A549 (cell line): ENCODE data around the gene RFT1. TPM values are rescaled to one million over a fixed set of nuclear protein-coding genes. Genes with fewer than 3 reads are reported as not detected.

Experiments
- ATAC-seq, 2 experiments: fragments of 200-7000 bp in 1 of 2; fragments of >200 bp in 1 of 2; cut with Nextera tagmentation in 1 of 2; cut with Tn5 transposase in 1 of 2; 3 replicates each; pipeline versions ENCODE4 v1.8.0 to v1.9.1; 2018 to 2020; ENCODE audit warnings: mild to moderate bottlenecking in 1 of 2, moderate library complexity in 1 of 2
- CTCF ChIA-PET: fragments of 300-600 bp; sonication (Branson Sonifier 250); formaldehyde crosslinking; extraction: SDS; loops from one replicate; lab custom pipeline; 2021; ENCODE audit warnings: antibody characterized with exemption, inconsistent platforms; lab: Yijun Ruan, JAX
- POLR2A ChIA-PET: fragments of 350-600 bp; formaldehyde crosslinking; extraction: SDS; loops from one replicate; lab custom pipeline; 2021; ENCODE audit warnings: antibody characterized with exemption, inconsistent platforms; lab: Yijun Ruan, JAX
- DNase-seq, 2 experiments: peaks; one replicate each; pipeline versions ENCODE4 v3.0.0 to v3.0.0-alpha.2; 2011 to 2016; ENCODE audit warnings: low read depth in 1 of 2, low spot score in 1 of 2
- FAIRE-seq: peaks from 2 replicates; lab custom pipeline; 2011; peaks lifted over from hg19 to GRCh38; lab: Jason Lieb, UNC
- H3K27ac ChIP-seq, 2 experiments: fragments of >200 bp; sonication (Bioruptor Twin); formaldehyde crosslinking; 3 replicates each; pipeline ENCODE4 v1.5.1; 2016 to 2017
- H3K4me1 ChIP-seq: fragments of >200 bp; sonication (Bioruptor Twin); formaldehyde crosslinking; 3 replicates; pipeline ENCODE4 v1.6.1; 2016
- H3K4me2 ChIP-seq: fragments of >200 bp; sonication (Bioruptor Twin); formaldehyde crosslinking; 3 replicates; pipeline ENCODE4 v1.6.1; 2016
- H3K4me3 ChIP-seq: fragments of >200 bp; sonication (Bioruptor Twin); formaldehyde crosslinking; 3 replicates; pipeline ENCODE4 v1.5.1; 2016
- H3K9me3 ChIP-seq: fragments of >200 bp; sonication (Bioruptor Twin); formaldehyde crosslinking; 3 replicates; pipeline ENCODE4 v1.6.1; 2016
- BCL3 ChIP-seq: fragments of >200 bp; sonication (Bioruptor Twin); formaldehyde crosslinking; IDR thresholded peaks from 3 replicates; pipeline ENCODE4 v1.6.1; 2016
- CBX8 ChIP-seq: fragments of 200-600 bp; sonication (generic); IDR thresholded peaks from 2 replicates; pipeline ENCODE4 v1.6.1; 2016
- CEBPB ChIP-seq, 2 experiments: fragments of >200 bp in 1 of 2; sonication (Bioruptor Twin) in 1 of 2; formaldehyde crosslinking in 1 of 2; IDR thresholded peaks; 2 replicates each; pipeline ENCODE4 v1.6.1; 2012 to 2016
- E2F6 ChIP-seq: IDR thresholded peaks from 2 replicates; pipeline ENCODE4 v1.6.1; 2012; ENCODE audit warnings: low read depth, borderline replicate concordance
- ELK1 ChIP-seq: fragments of 150-350 bp; IDR thresholded peaks from 2 replicates; pipeline ENCODE4 v1.6.1; 2014; ENCODE audit warnings: low read depth, mild to moderate bottlenecking, low read length
- EP300 ChIP-seq, 2 experiments: fragments of >200 bp; sonication (Bioruptor Twin); formaldehyde crosslinking; IDR thresholded peaks; 2 replicates in 1 of 2; 3 replicates in 1 of 2; pipeline ENCODE4 v1.6.1; 2016 to 2017
- FOSL2 ChIP-seq, 2 experiments: fragments of 450-650 bp in 1 of 2; fragments of >200 bp in 1 of 2; sonication (Bioruptor Twin) in 1 of 2; formaldehyde crosslinking; IDR thresholded peaks; 2 replicates each; pipeline versions ENCODE4 v1.5.0 to v1.6.1; 2016 to 2020; ENCODE audit warnings: mild to moderate bottlenecking in 1 of 2, moderate library complexity in 1 of 2
- GATA3 ChIP-seq: IDR thresholded peaks from 2 replicates; pipeline ENCODE4 v1.6.1; 2012; ENCODE audit warnings: borderline replicate concordance
- HES2 ChIP-seq: fragments of >200 bp; sonication (Bioruptor Twin); formaldehyde crosslinking; IDR thresholded peaks from 2 replicates; pipeline ENCODE4 v1.6.1; 2016
- HMGXB4 ChIP-seq: fragments of 250-450 bp; sonication (Bioruptor Pico); IDR thresholded peaks from 2 replicates; pipeline ENCODE4 v1.5.0; 2021; ENCODE audit warnings: mild to moderate bottlenecking, moderate library complexity, borderline replicate concordance
- HOXA7 ChIP-seq: fragments of 250-450 bp; sonication (Bioruptor Pico); IDR thresholded peaks from 2 replicates; pipeline ENCODE4 v1.5.0; 2020; ENCODE audit warnings: mild to moderate bottlenecking, moderate library complexity
- HOXB13 ChIP-seq: fragments of 250-450 bp; sonication (Bioruptor Pico); IDR thresholded peaks from 2 replicates; pipeline ENCODE4 v1.5.0; 2020; ENCODE audit warnings: low read depth, mild to moderate bottlenecking, moderate library complexity
- KDM1A ChIP-seq: fragments of 200-600 bp; sonication (generic); IDR thresholded peaks from 2 replicates; pipeline ENCODE4 v1.6.1; 2016; ENCODE audit warnings: low read depth, mild to moderate bottlenecking
- KDM5A ChIP-seq: fragments of 200-600 bp; sonication (generic); IDR thresholded peaks from 2 replicates; pipeline ENCODE4 v1.6.1; 2016; ENCODE audit warnings: antibody characterized with exemption, mild to moderate bottlenecking
- MAFK ChIP-seq: fragments of 450-650 bp; IDR thresholded peaks from 2 replicates; pipeline ENCODE4 v1.6.1; 2014; ENCODE audit not compliant: partially characterized antibody
- MAX ChIP-seq: IDR thresholded peaks from 2 replicates; pipeline ENCODE4 v1.6.1; 2012
- MYC ChIP-seq: IDR thresholded peaks from 2 replicates; pipeline ENCODE4 v1.6.1; 2012; ENCODE audit warnings: mild to moderate bottlenecking, inconsistent platforms, low read length, improper control_type of control experiment, borderline replicate concordance
- NFE2L2 ChIP-seq: fragments of 150-350 bp; conservative IDR thresholded peaks from 2 replicates; pipeline ENCODE4 v1.6.1; 2014; ENCODE audit warnings: low read length
- NR3C1 ChIP-seq: fragments of >200 bp; sonication (Bioruptor Twin); formaldehyde crosslinking; IDR thresholded peaks from 3 replicates; pipeline ENCODE4 v1.6.1; 2017
- PHF8 ChIP-seq: fragments of 200-600 bp; sonication (generic); IDR thresholded peaks from 2 replicates; pipeline ENCODE4 v1.6.1; 2016; ENCODE audit warnings: low read depth, mild to moderate bottlenecking, antibody characterized with exemption, moderate library complexity, borderline replicate concordance
- RARB ChIP-seq: fragments of 250-450 bp; sonication (Bioruptor Pico); IDR thresholded peaks from 2 replicates; pipeline ENCODE4 v1.8.0; 2021; ENCODE audit warnings: mild to moderate bottlenecking, moderate library complexity
- RCOR1 ChIP-seq: fragments of 150-350 bp; IDR thresholded peaks from 2 replicates; pipeline ENCODE4 v1.6.1; 2014; ENCODE audit warnings: antibody characterized with exemption, low read length, low read depth
- REST ChIP-seq: fragments of 200-600 bp; sonication (generic); IDR thresholded peaks from 2 replicates; pipeline ENCODE4 v1.6.1; 2016; ENCODE audit warnings: antibody characterized with exemption, mild to moderate bottlenecking, moderate library complexity
- SMC3 ChIP-seq: fragments of >200 bp; sonication (Bioruptor Twin); formaldehyde crosslinking; IDR thresholded peaks from 3 replicates; pipeline ENCODE4 v1.6.1; 2018; ENCODE audit warnings: inconsistent platforms
- SREBF2 ChIP-seq: fragments of 450-650 bp; IDR thresholded peaks from 2 replicates; pipeline ENCODE4 v1.6.1; 2014; ENCODE audit warnings: mild to moderate bottlenecking, moderate library complexity
- TFCP2L1 ChIP-seq: fragments of 250-450 bp; sonication (Bioruptor Pico); IDR thresholded peaks from 2 replicates; pipeline ENCODE4 v1.5.0; 2021; ENCODE audit warnings: mild to moderate bottlenecking
- TP53 ChIP-seq: fragments of 250-450 bp; sonication (Bioruptor Pico); IDR thresholded peaks from 2 replicates; pipeline ENCODE4 v1.5.0; 2021; ENCODE audit warnings: mild to moderate bottlenecking, moderate library complexity
- ZFP36 ChIP-seq: fragments of 450-650 bp; IDR thresholded peaks from 2 replicates; pipeline ENCODE4 v1.6.1; 2014; ENCODE audit warnings: borderline replicate concordance; ENCODE audit not compliant: partially characterized antibody
- WGBS: methylation state at CpG from one replicate; pipeline ENCODE4 v1.1.6; 2017; ENCODE audit errors: missing lambda C conversion rate; 5-methylcytosine and 5-hydroxymethylcytosine counted together
- polyA plus RNA-seq, 4 experiments: library from polyadenylated mRNA; depleted of rRNA in 3 of 4; stranded (reverse); fragments of >200 nt; fragmentation: RNase III in 1 of 4; extraction: RNeasy Plus Mini Kit Qiagen cat#74134 plus additional on column Dnase treatment in 1 of 4; gene quantifications; 2 replicates in 3 of 4; 3 replicates in 1 of 4; pipeline ENCODE4 v1.2.3, GENCODE V29; 2011 to 2017

Gene RFT1
- polyA plus RNA-seq, 2 of the 4 experiments (the other 2 are of a cell fraction): 15.6 to 33.6 TPM

GRCh38 chr3:53137835-53138446 is 7.7 kb upstream of the RFT1 start:
- H3K4me1 ChIP-seq: peaks cover 5% of the 10 kb centered on the region; the same call in 2 of the 3 replicates
- FAIRE-seq (no peak), ATAC-seq (no peak), DNase-seq (peak in 1 of 2 experiments; percentile 11)
- H3K4me3 ChIP-seq: no peak overlapping the region
- POLR2A ChIA-PET: interaction anchor here (1.3 kb wide), 1 partner anchor 23 kb away, joined by 3 read pairs; no protein-coding TSS in a partner anchor
- no peak overlapping the region for H3K4me2 ChIP-seq
- TF ChIP-seq FOSL2 (IDR thresholded peaks at IDR 0.05): no peak
- TF ChIP-seq FOSL2 (CRISPR knock-in tag; IDR thresholded peaks at IDR 0.05): no peak
- TF ChIP-seq BCL3: no peak
- no peak for TF ChIP-seq NFE2L2
- TF ChIP-seq HMGXB4 (CRISPR knock-in tag): no peak
- no peak for TF ChIP-seq CBX8
- TF ChIP-seq HOXA7 (CRISPR knock-in tag): no peak
- TF ChIP-seq ZFP36: no peak
- TF ChIP-seq MAFK: no peak
- TF ChIP-seq HOXB13 (CRISPR knock-in tag): no peak
- TF ChIP-seq SMC3: no peak
- no peak for TF ChIP-seq REST
- TF ChIP-seq GATA3: no peak
- TF ChIP-seq KDM5A: no peak
- TF ChIP-seq RARB (CRISPR knock-in tag): no peak
- TF ChIP-seq SREBF2: no peak
- TF ChIP-seq RCOR1: no peak
- TF ChIP-seq, all 56 proteins: peak for 0
- CTCF ChIA-PET: interaction anchor here (1.3 to 7.7 kb wide), 2 partner anchors 9 to 59 kb away, joined by 5 to 87 read pairs; no protein-coding TSS in a partner anchor
- Histone ChIP-seq H3K27ac (no peak overlapping the region), H3K9me3 (no peaks in the 10 kb centered on the region)
- 78% methylated on average over 4 of the region's 4 CpGs for WGBS

GRCh38 chr3:53137221-53137620 is 7.0 kb upstream of the RFT1 start:
- no peak for FAIRE-seq
- Histone ChIP-seq H3K4me3 (no peak overlapping the region), H3K4me2 (no peak overlapping the region), H3K27ac (no peak overlapping the region), H3K9me3 (no peaks in the 10 kb centered on the region), H3K4me1 (peaks cover 6% of the 10 kb centered on the region; the same call in 2 of the 3 replicates)
- ATAC-seq: no peak
- ChIA-PET CTCF (interaction anchor here (0.8 to 7.7 kb wide), 4 partner anchors 10 to 59 kb away, joined by 3 to 87 read pairs (median 6); partner anchors contain the start of gene PRKCD), POLR2A (interaction anchor here (1.3 kb wide), 1 partner anchor 23 kb away, joined by 3 read pairs; no protein-coding TSS in a partner anchor)
- no peak for DNase-seq
- WGBS: 63% methylated on average over 2 of the region's 2 CpGs
- no peak for TF ChIP-seq KDM1A
- no peak for TF ChIP-seq PHF8
- TF ChIP-seq MYC: no peak
- no peak for TF ChIP-seq SMC3
- no peak for TF ChIP-seq MAX
- TF ChIP-seq ZFP36: no peak
- TF ChIP-seq TFCP2L1 (CRISPR knock-in tag): no peak
- TF ChIP-seq NR3C1: no peak
- no peak for TF ChIP-seq E2F6
- TF ChIP-seq MAFK: no peak
- no peak for TF ChIP-seq CEBPB (IDR thresholded peaks at IDR 0.05)
- no peak for TF ChIP-seq TP53 (CRISPR knock-in tag)
- no peak for TF ChIP-seq SREBF2
- no peak for TF ChIP-seq EP300 (IDR thresholded peaks at IDR 0.05)
- no peak for TF ChIP-seq HES2
- TF ChIP-seq ELK1: no peak
